Uterus (tissue), 4 donors: ENCODE data around the gene BAIAP2. TPM values are rescaled to one million over a fixed set of nuclear protein-coding genes. Genes with fewer than 3 reads are reported as not detected.

Source experiments
- DNase-seq, 2 donors: peaks; one replicate each; pipeline ENCODE4 v3.0.0-alpha.2; 2019 to 2020
- H3K27ac ChIP-seq, 2 donors: fragments of 200-600 bp; sonication (generic); 1 replicate in 1 of 2; 2 replicates in 1 of 2; pipeline ENCODE4 v1.5.1; 2016 to 2018
- H3K27me3 ChIP-seq, 2 donors: fragments of 200-600 bp; sonication (generic); one replicate each; pipeline ENCODE4 v1.5.1; 2018 to 2019; ENCODE audit warnings: control low read depth in 1 of 2
- H3K36me3 ChIP-seq, 2 donors: fragments of 200-600 bp; sonication (generic); one replicate each; pipeline ENCODE4 v1.5.1; 2019; ENCODE audit warnings: control low read depth in 1 of 2
- H3K4me1 ChIP-seq, 2 donors: fragments of 200-600 bp; sonication (generic); one replicate each; pipeline ENCODE4 v1.5.1; 2018 to 2019; ENCODE audit warnings: control low read depth in 1 of 2
- H3K4me3 ChIP-seq, 2 donors: fragments of 200-600 bp; sonication (generic); 1 replicate in 1 of 2; 2 replicates in 1 of 2; pipeline ENCODE4 v1.5.1; 2018 to 2019; ENCODE audit warnings: mild to moderate bottlenecking in 1 of 2
- H3K9me3 ChIP-seq, 2 donors: fragments of 200-600 bp; sonication (generic); one replicate each; pipeline ENCODE4 v1.5.1; 2019; ENCODE audit warnings: control low read depth in 1 of 2
- CTCF ChIP-seq, 4 experiments: fragments of 200-600 bp in 2 of 4; fragments of 450-650 bp in 2 of 4; sonication (generic) in 2 of 4; IDR thresholded peaks; one replicate each; pipeline ENCODE4 v1.5.1; 2016 to 2019; ENCODE audit warnings: antibody characterized with exemption in 4 of 4, mild to moderate bottlenecking in 2 of 4, moderate library complexity in 1 of 4
- POLR2A ChIP-seq, 2 donors: fragments of 450-650 bp; IDR thresholded peaks; one replicate each; pipeline ENCODE4 v1.6.1; 2016; ENCODE audit warnings: antibody characterized with exemption in 2 of 2, mild to moderate bottlenecking in 1 of 2, moderate library complexity in 1 of 2
- intact Hi-C: fragments of 100-400 bp; cut with DNase I; formaldehyde crosslinking; loops from one replicate; pipeline ENCODE4 v1.15.1; 2023; ENCODE audit warnings: low total_unique reads
- total RNA-seq, 4 donors: library from RNA; depleted of rRNA in 3 of 4; stranded (reverse); fragments of >200 nt in 3 of 4; gene quantifications; one replicate each; pipeline versions ENCODE4 v1.1.0 to v1.2.4, GENCODE V29; 2014 to 2023
- donor health status: DM: yes; HTN: yes; CAD: no.

BAIAP2 gene
- total RNA-seq, 4 donors from 2014 or later = 16.5 to 70.7 (median 45.8) TPM

GRCh38 chr17:81159611-81160265 is 124.8 kb downstream of the BAIAP2 start:
- Histone ChIP-seq H3K27me3 (no peaks in the 10 kb centered on the region), H3K27ac (peak overlapping the region in 1 of 2 donors; percentile 15), H3K9me3 (no peaks in the 10 kb centered on the region), H3K4me3 (no peak overlapping the region), H3K4me1 (no peaks in the 10 kb centered on the region), H3K36me3 (no peaks in the 10 kb centered on the region)
- intact Hi-C loops = no loop called here
- no peak for TF ChIP-seq CTCF (IDR thresholded peaks at IDR 0.05)
- TF ChIP-seq POLR2A (IDR thresholded peaks at IDR 0.05) = no peak
- DNase-seq = no peak

- H3K9me3 ChIP-seq = no peaks in the 10 kb centered on the region
- H3K4me3 ChIP-seq = no peak overlapping the region
- peak in 1 of 2 donors; percentile 35 for DNase-seq
- no peak for TF ChIP-seq POLR2A (IDR thresholded peaks at IDR 0.05)
- TF ChIP-seq CTCF (IDR thresholded peaks at IDR 0.05) = no peak
- peak overlapping the region in 1 of 2 donors; percentile 15 for H3K27ac ChIP-seq
- H3K27me3 ChIP-seq = no peaks in the 10 kb centered on the region
- no peaks in the 10 kb centered on the region for H3K36me3 ChIP-seq
- intact Hi-C loops = no loop called here
- no peaks in the 10 kb centered on the region for H3K4me1 ChIP-seq
These were observed 125.4 kb downstream of the BAIAP2 start for GRCh38 chr17:81160306-81160705.

GRCh38 chr17:81160747-81161453 is 125.9 kb downstream of the BAIAP2 start:
- intact Hi-C loops = no loop called here

GRCh38 chr17:81161536-81161935 is 126.6 kb downstream of the BAIAP2 start:
- no peak for TF ChIP-seq POLR2A (IDR thresholded peaks at IDR 0.05)
- no peak for TF ChIP-seq CTCF (IDR thresholded peaks at IDR 0.05)
- intact Hi-C loops = no loop called here

More at GRCh38 chr17:81160747-81161453, 125.9 kb downstream of the BAIAP2 start:
- Histone ChIP-seq H3K36me3 (no peaks in the 10 kb centered on the region), H3K27ac (no peak overlapping the region), H3K27me3 (no peaks in the 10 kb centered on the region), H3K9me3 (no peaks in the 10 kb centered on the region), H3K4me1 (peaks cover 0 to 5% of the 10 kb centered on the region in 2 donors), H3K4me3 (no peak overlapping the region)
- TF ChIP-seq POLR2A (IDR thresholded peaks at IDR 0.05) = no peak
- no peak for TF ChIP-seq CTCF (IDR thresholded peaks at IDR 0.05)
- no peak for DNase-seq

GRCh38 chr17:81161972-81162371 is 127.0 kb downstream of the BAIAP2 start:
- H3K27me3 ChIP-seq = no peaks in the 10 kb centered on the region
- intact Hi-C loops = no loop called here
- peaks cover 0 to 5% of the 10 kb centered on the region in 2 donors for H3K4me1 ChIP-seq
- H3K9me3 ChIP-seq = no peaks in the 10 kb centered on the region
- no peak for DNase-seq
- no peak overlapping the region for H3K27ac ChIP-seq
- no peaks in the 10 kb centered on the region for H3K36me3 ChIP-seq
- TF ChIP-seq CTCF (IDR thresholded peaks at IDR 0.05) = no peak
- H3K4me3 ChIP-seq = no peak overlapping the region

More at GRCh38 chr17:81161536-81161935, 126.6 kb downstream of the BAIAP2 start:
- Histone ChIP-seq H3K4me3 (no peak overlapping the region), H3K36me3 (no peaks in the 10 kb centered on the region), H3K9me3 (no peaks in the 10 kb centered on the region), H3K4me1 (peaks cover 0 to 5% of the 10 kb centered on the region in 2 donors), H3K27me3 (no peaks in the 10 kb centered on the region), H3K27ac (no peak overlapping the region)
- no peak for DNase-seq
